Esophagus squamous epithelium (tissue), 5 donors: ENCODE measurements around the gene OR14A2. TPM values are rescaled to one million over a fixed set of nuclear protein-coding genes. Genes with fewer than 3 reads are reported as not detected.
"Not testable (repeated sequence)": the region's sequence is repeated elsewhere in the genome, so short reads cannot be mapped to it uniquely, and the experiment has no call there.

Experiments
- DNase-seq: peaks from one replicate; lab custom pipeline; 2025; lab: John Stamatoyannopoulos, UW
- H3K27ac ChIP-seq, 4 donors: fragments of 200-600 bp; sonication (generic); one replicate each; pipeline ENCODE4 v1.5.1; 2016 to 2019; ENCODE audit warnings: mild to moderate bottlenecking in 1 of 4
- H3K27me3 ChIP-seq, 4 donors: fragments of 200-600 bp; sonication (generic); 1 replicate in 3 of 4; 2 replicates in 1 of 4; pipeline versions ENCODE4 v1.5.1 to v1.6.0; 2017 to 2021; ENCODE audit warnings: antibody characterized with exemption in 1 of 4
- H3K36me3 ChIP-seq, 3 donors: fragments of 200-600 bp; sonication (generic); one replicate each; pipeline ENCODE4 v1.5.1; 2016 to 2019
- H3K4me1 ChIP-seq, 3 donors: fragments of 200-600 bp; sonication (generic); one replicate each; pipeline ENCODE4 v1.5.1; 2017 to 2019
- H3K4me3 ChIP-seq, 4 donors: fragments of 200-600 bp; sonication (generic); 1 replicate in 3 of 4; 2 replicates in 1 of 4; pipeline ENCODE4 v1.5.1; 2016 to 2019; ENCODE audit warnings: mild to moderate bottlenecking in 2 of 4, moderate library complexity in 1 of 4
- H3K9me3 ChIP-seq, 3 donors: fragments of 200-600 bp; sonication (generic); one replicate each; pipeline ENCODE4 v1.5.1; 2016 to 2019
- POLR2A ChIP-seq, 4 donors: fragments of 450-650 bp; IDR thresholded peaks; one replicate each; pipeline ENCODE4 v1.6.1; 2017; ENCODE audit warnings: antibody characterized with exemption in 4 of 4, mild to moderate bottlenecking in 4 of 4, moderate library complexity in 3 of 4
- WGBS, 2 donors: methylation state at CpG; one replicate each; pipeline ENCODE4 v1.1.5; 2018; 5-methylcytosine and 5-hydroxymethylcytosine counted together
- intact Hi-C: fragments of 100-400 bp; cut with DNase I; formaldehyde crosslinking; loops from one replicate; pipeline ENCODE4 v1.15.0; 2022
- total RNA-seq, 4 donors: library from RNA; depleted of rRNA; stranded (reverse); fragments of >200 nt; gene quantifications; one replicate each; pipeline ENCODE4 v1.1.0, GENCODE V29; 2016
- TF ChIP-seq, protein P1 (sequence below), 6 experiments: fragments of 450-650 bp in 4 of 6; fragments of 200-600 bp in 2 of 6; sonication (generic) in 2 of 6; IDR thresholded peaks; one replicate each; pipeline ENCODE4 v1.5.1; 2016 to 2019; ENCODE audit warnings: antibody characterized with exemption in 6 of 6, mild to moderate bottlenecking in 4 of 6, moderate library complexity in 4 of 6
- donor health status: DM: yes; HTN: yes; CAD: no.

Gene OR14A2
- not detected for total RNA-seq

DNA sequence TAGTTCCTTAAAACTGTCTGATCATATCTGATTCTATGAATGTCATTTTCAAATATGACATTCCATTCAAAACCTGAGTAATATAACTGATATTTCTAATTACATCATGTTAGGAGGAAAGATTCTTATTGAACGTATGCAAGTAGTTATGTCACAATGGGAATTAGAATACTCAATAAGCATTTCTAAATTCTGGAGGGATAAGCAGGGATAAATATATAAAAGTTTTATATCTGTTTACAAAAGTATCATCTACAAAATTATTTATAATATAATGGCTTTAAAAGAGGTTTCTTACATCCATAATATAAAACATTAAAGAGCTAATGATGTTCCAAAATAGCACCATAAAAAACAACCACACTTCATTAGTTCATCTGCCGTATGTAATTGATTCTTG is at the start of gene OR14A2:
OR14A2 (minus strand) TSS at position 101 of the 400 bp plus-strand sequence.
- DNase-seq: no peak
- intact Hi-C loops: no loop called here
- Histone ChIP-seq H3K4me1 (no peaks in the 10 kb centered on the region), H3K36me3 (no peaks in the 10 kb centered on the region), H3K27me3 (no peaks in the 10 kb centered on the region), H3K9me3 (peaks cover 0 to 16% (median 8%) of the 10 kb centered on the region in 3 donors), H3K4me3 (no peak within 1 kb of the TSS), H3K27ac (no peak within 1 kb of the TSS)
- WGBS, 2 donors: 88 to 90% methylated on average over 2 of the region's 2 CpGs
- TF ChIP-seq POLR2A (IDR thresholded peaks at IDR 0.05): no peak
- TF ChIP-seq, protein P1, sequence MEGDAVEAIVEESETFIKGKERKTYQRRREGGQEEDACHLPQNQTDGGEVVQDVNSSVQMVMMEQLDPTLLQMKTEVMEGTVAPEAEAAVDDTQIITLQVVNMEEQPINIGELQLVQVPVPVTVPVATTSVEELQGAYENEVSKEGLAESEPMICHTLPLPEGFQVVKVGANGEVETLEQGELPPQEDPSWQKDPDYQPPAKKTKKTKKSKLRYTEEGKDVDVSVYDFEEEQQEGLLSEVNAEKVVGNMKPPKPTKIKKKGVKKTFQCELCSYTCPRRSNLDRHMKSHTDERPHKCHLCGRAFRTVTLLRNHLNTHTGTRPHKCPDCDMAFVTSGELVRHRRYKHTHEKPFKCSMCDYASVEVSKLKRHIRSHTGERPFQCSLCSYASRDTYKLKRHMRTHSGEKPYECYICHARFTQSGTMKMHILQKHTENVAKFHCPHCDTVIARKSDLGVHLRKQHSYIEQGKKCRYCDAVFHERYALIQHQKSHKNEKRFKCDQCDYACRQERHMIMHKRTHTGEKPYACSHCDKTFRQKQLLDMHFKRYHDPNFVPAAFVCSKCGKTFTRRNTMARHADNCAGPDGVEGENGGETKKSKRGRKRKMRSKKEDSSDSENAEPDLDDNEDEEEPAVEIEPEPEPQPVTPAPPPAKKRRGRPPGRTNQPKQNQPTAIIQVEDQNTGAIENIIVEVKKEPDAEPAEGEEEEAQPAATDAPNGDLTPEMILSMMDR (IDR thresholded peaks at IDR 0.05): no peak

DNA sequence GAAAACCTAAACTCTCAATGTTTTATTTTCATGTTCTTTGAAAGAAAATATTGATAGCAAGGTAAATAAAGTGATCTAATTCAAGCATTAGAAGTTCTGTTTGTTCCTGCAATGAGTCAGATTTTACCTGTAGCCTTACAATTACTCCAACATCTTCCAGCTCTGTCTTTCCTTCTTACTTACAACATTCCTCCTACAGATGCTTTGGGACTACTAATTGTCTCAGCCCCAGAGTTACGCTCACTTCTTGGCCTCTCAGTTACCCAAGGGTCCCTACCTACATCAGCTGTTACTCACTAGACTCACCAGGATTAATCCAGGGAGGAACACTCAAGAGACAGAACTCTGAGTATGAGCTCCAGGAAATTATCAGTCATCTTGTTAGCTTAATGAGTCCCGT is 49.6 kb upstream of the OR14A2 start:
- TF ChIP-seq, protein P1 (IDR thresholded peaks at IDR 0.05): no peak
- TF ChIP-seq POLR2A (IDR thresholded peaks at IDR 0.05): no peak
- Histone ChIP-seq H3K27ac (no peak overlapping the region), H3K36me3 (no peaks in the 10 kb centered on the region), H3K27me3 (no peaks in the 10 kb centered on the region), H3K4me1 (no peaks in the 10 kb centered on the region), H3K9me3 (no peaks in the 10 kb centered on the region), H3K4me3 (no peak overlapping the region)
- DNase-seq: no peak
- 29 to 33% methylated on average over 2 of the region's 2 CpGs for whole genome bisulfite sequencing, 2 donors
- intact Hi-C loops: no loop called here

DNA sequence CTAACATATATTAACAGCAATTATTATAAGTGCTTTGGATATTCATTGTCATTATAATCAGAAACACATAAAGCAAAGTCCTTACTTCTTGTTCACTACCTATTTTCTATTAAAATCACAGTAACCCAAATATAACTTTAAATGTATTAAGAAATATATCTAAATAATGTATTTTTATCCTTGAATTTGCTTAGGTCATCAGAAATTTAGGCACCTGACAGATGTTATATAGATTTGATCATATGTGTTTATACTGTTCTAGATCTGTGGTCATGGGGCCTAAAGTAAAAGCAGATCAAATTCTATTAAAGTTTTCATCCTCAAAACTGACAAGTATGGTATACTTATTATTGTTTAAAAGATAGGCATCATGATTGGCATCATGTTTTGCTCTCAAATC is 21.7 kb upstream of the OR14A2 start:
- Histone ChIP-seq H3K27me3 (no peaks in the 10 kb centered on the region), H3K36me3 (no peaks in the 10 kb centered on the region), H3K4me3 (no peak overlapping the region), H3K4me1 (no peaks in the 10 kb centered on the region), H3K27ac (no peak overlapping the region), H3K9me3 (no peaks in the 10 kb centered on the region)
- TF ChIP-seq, protein P1 (IDR thresholded peaks at IDR 0.05): no peak
- no peak for TF ChIP-seq POLR2A (IDR thresholded peaks at IDR 0.05)
- intact Hi-C loops: no loop called here
- no peak for DNase-seq

DNA sequence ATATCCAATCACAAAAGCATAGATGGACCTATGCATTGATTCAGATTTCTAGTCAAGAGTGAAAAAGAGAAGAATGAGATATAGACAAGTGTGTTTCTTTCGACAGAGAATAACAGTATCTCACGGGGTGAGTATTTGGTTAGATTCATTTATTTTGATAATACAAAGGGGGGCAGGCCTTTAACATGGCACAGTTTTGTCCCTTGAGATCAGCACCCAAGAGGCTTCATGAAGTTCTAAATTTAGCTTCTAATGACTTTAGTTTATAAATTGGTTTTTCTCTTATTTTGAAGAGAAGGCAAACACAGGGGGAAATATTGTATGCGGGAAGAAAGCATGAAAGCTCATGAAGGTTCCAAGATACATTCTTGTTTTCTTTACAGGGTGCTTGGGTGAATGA is 12.5 kb upstream of the OR14A2 start, which contains the start of gene OR1C1:
OR1C1 (minus strand) TSS at position 101 of the 400 bp plus-strand sequence. CDS start 2,150 bp downstream, outside the sequence.
- WGBS, 2 donors: 91 to 92% methylated on average over 3 of the region's 3 CpGs
- Histone ChIP-seq H3K4me3 (no peak within 1 kb of the TSS), H3K9me3 (no peaks in the 10 kb centered on the region), H3K36me3 (no peaks in the 10 kb centered on the region), H3K27ac (no peak within 1 kb of the TSS), H3K4me1 (no peaks in the 10 kb centered on the region), H3K27me3 (no peaks in the 10 kb centered on the region)
- intact Hi-C loops: no loop called here
- DNase-seq: no peak
- TF ChIP-seq POLR2A (IDR thresholded peaks at IDR 0.05): no peak
- TF ChIP-seq, protein P1 (IDR thresholded peaks at IDR 0.05): no peak

DNA sequence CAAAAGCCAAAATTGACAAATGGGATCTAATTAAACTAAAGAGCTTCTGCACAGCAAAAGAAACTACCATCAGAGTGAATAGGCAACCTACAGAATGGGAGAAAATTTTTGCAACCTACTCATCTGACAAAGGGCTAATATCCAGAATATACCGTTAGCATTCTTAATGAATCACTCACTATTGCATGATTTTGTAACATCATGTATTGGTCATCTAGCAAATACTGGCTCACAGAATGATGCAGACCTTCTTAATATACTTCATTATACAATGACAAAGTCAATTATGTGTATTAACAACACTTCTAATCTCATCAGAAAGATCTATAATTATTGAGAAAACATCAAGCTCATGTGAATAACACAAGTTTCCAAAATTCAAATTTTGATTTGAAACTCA is 6.4 kb upstream of the OR14A2 start:
- 65 to 68% methylated on average over 1 of the region's 1 CpG for WGBS, 2 donors
- intact Hi-C loops, H3K27me3 ChIP-seq, H3K4me1 ChIP-seq, H3K27ac ChIP-seq, H3K4me3 ChIP-seq, H3K36me3 ChIP-seq, DNase-seq: not testable (repeated sequence)
- H3K9me3 ChIP-seq: peaks cover 0 to 16% (median 8%) of the 10 kb centered on the region in 3 donors

DNA sequence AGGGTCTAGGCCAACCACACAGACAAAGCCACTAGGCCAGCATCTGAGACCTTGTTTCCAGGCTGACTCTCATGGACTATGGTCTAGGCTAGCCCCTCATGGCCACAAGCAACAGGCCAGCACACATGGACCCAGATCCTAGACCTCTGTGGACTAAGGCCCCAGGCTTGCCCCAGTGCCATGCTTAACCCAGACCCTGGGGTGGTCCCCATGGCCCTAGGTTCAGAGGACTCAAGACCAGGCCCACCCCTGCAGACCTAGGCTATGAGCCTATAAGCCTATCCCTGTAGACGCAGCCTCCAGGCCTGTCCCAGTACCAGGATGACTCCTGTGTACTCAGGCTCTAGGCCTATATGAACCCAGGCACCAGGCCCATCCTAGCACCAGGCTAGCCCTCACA is 1.9 kb upstream of the OR14A2 start:
- H3K36me3 ChIP-seq: no peaks in the 10 kb centered on the region

More for the DNA sequence above, 1.9 kb upstream of the OR14A2 start:
- Histone ChIP-seq H3K9me3 (peaks cover 0 to 16% (median 8%) of the 10 kb centered on the region in 3 donors), H3K27ac (no peak overlapping the region), H3K4me1 (no peaks in the 10 kb centered on the region), H3K27me3 (no peaks in the 10 kb centered on the region), H3K4me3 (no peak overlapping the region)
- no peak for TF ChIP-seq POLR2A (IDR thresholded peaks at IDR 0.05)
- TF ChIP-seq, protein P1 (IDR thresholded peaks at IDR 0.05): no peak
- intact Hi-C loops: no loop called here
- DNase-seq: no peak
- WGBS, 2 donors: 60% methylated on average over 1 of the region's 1 CpG; no CpG with 5 or more reads in 1 of the 2 donors
